Measurements from ENCODE around the gene DNAJC15.
A peak's percentile ranks its signal among the peaks of the same experiment; 100 is the strongest.
"Not testable (repeated sequence)": the region's sequence is repeated elsewhere in the genome, so short reads cannot be mapped to it uniquely, and the experiment has no call there.

The DNAJC15 gene

GRCh38 chr13:43054803-43055802, 31.7 kb downstream of the DNAJC15 start:
- H3K27ac Mint-ChIP-seq = no peak overlapping the region
- no peaks in the 10 kb centered on the region for H3K27me3 Mint-ChIP-seq
- H3K36me3 Mint-ChIP-seq = peaks cover 7% of the 10 kb centered on the region
- no peaks in the 10 kb centered on the region for H3K9me3 Mint-ChIP-seq
- no peak overlapping the region for H3K4me3 Mint-ChIP-seq
- H3K4me1 Mint-ChIP-seq = peaks cover 7% of the 10 kb centered on the region

GRCh38 chr13:43057653-43058317, 34.4 kb downstream of the DNAJC15 start:
- Mint-ChIP-seq H3K27ac (peak overlapping the region; percentile 86), H3K27me3 (no peaks in the 10 kb centered on the region), H3K9me3 (no peaks in the 10 kb centered on the region), H3K4me1 (peaks cover 24% of the 10 kb centered on the region), H3K4me3 (peak overlapping the region; percentile 56), H3K36me3 (peaks cover 15% of the 10 kb centered on the region)

- peaks cover 27% of the 10 kb centered on the region for H3K4me1 Mint-ChIP-seq
- peak overlapping the region; percentile 86 for H3K27ac Mint-ChIP-seq
- H3K4me3 Mint-ChIP-seq = peak overlapping the region; percentile 56
- H3K9me3 Mint-ChIP-seq = no peaks in the 10 kb centered on the region
- H3K27me3 Mint-ChIP-seq = no peaks in the 10 kb centered on the region
- H3K36me3 Mint-ChIP-seq = peaks cover 13% of the 10 kb centered on the region
These were observed 34.9 kb downstream of the DNAJC15 start for GRCh38 chr13:43058318-43058674.

GRCh38 chr13:43058831-43059230, 35.4 kb downstream of the DNAJC15 start:
- Mint-ChIP-seq H3K36me3 (peaks cover 13% of the 10 kb centered on the region), H3K4me3 (peak overlapping the region; percentile 26), H3K4me1 (peaks cover 31% of the 10 kb centered on the region), H3K9me3 (no peaks in the 10 kb centered on the region), H3K27me3 (no peaks in the 10 kb centered on the region), H3K27ac (peak overlapping the region; percentile 86)

- not testable (repeated sequence) for H3K27ac Mint-ChIP-seq, H3K4me3 Mint-ChIP-seq, H3K27me3 Mint-ChIP-seq, H3K9me3 Mint-ChIP-seq
- peaks cover 37% of the 10 kb centered on the region for H3K4me1 Mint-ChIP-seq
- H3K36me3 Mint-ChIP-seq = peaks cover 13% of the 10 kb centered on the region
These were observed 36.4 kb downstream of the DNAJC15 start for GRCh38 chr13:43059779-43060178.

- not testable (repeated sequence) for H3K27me3 Mint-ChIP-seq
- H3K4me1 Mint-ChIP-seq = peaks cover 37% of the 10 kb centered on the region
These were observed 37.4 kb downstream of the DNAJC15 start for GRCh38 chr13:43060806-43061205.

GRCh38 chr13:43061496-43062280, 38.3 kb downstream of the DNAJC15 start:
- Mint-ChIP-seq H3K9me3 (no peaks in the 10 kb centered on the region), H3K4me1 (peaks cover 37% of the 10 kb centered on the region), H3K27me3 (no peaks in the 10 kb centered on the region), H3K4me3 (peak overlapping the region; percentile 13), H3K36me3 (peaks cover 18% of the 10 kb centered on the region), H3K27ac (peak overlapping the region; percentile 95)

More at GRCh38 chr13:43060806-43061205, 37.4 kb downstream of the DNAJC15 start:
- H3K27ac Mint-ChIP-seq = peak overlapping the region; percentile 68
- peaks cover 13% of the 10 kb centered on the region for H3K36me3 Mint-ChIP-seq
- H3K4me3 Mint-ChIP-seq, H3K9me3 Mint-ChIP-seq: not testable (repeated sequence)

GRCh38 chr13:43071824-43072223, 48.4 kb downstream of the DNAJC15 start:
- Mint-ChIP-seq H3K9me3 (peaks cover 5% of the 10 kb centered on the region), H3K27me3 (no peaks in the 10 kb centered on the region), H3K27ac (no peak overlapping the region), H3K4me1 (peaks cover 49% of the 10 kb centered on the region), H3K4me3 (no peak overlapping the region), H3K36me3 (peaks cover 21% of the 10 kb centered on the region)

- Mint-ChIP-seq H3K4me1 (peaks cover 52% of the 10 kb centered on the region), H3K27me3 (no peaks in the 10 kb centered on the region), H3K4me3 (no peak overlapping the region), H3K9me3 (peaks cover 5% of the 10 kb centered on the region), H3K36me3 (peaks cover 21% of the 10 kb centered on the region), H3K27ac (peak overlapping the region; percentile 0)
These were observed 49.0 kb downstream of the DNAJC15 start for GRCh38 chr13:43072394-43072793.

- Mint-ChIP-seq H3K4me3 (no peak overlapping the region), H3K27me3 (no peaks in the 10 kb centered on the region), H3K36me3 (peaks cover 22% of the 10 kb centered on the region)
These were observed 51.6 kb downstream of the DNAJC15 start for GRCh38 chr13:43074824-43075510.

GRCh38 chr13:43075511-43075902, 52.1 kb downstream of the DNAJC15 start:
- not testable (repeated sequence) for H3K9me3 Mint-ChIP-seq, H3K4me3 Mint-ChIP-seq, H3K27me3 Mint-ChIP-seq, H3K27ac Mint-ChIP-seq
- peaks cover 61% of the 10 kb centered on the region for H3K4me1 Mint-ChIP-seq
- peaks cover 23% of the 10 kb centered on the region for H3K36me3 Mint-ChIP-seq

More at GRCh38 chr13:43074824-43075510, 51.6 kb downstream of the DNAJC15 start:
- no peak overlapping the region for H3K27ac Mint-ChIP-seq
- H3K9me3 Mint-ChIP-seq = peaks cover 5% of the 10 kb centered on the region
- H3K4me1 Mint-ChIP-seq = peaks cover 61% of the 10 kb centered on the region

- no peaks in the 10 kb centered on the region for H3K27me3 Mint-ChIP-seq
- peaks cover 59% of the 10 kb centered on the region for H3K4me1 Mint-ChIP-seq
- H3K9me3 Mint-ChIP-seq = peaks cover 3% of the 10 kb centered on the region
- no peak overlapping the region for H3K4me3 Mint-ChIP-seq
- H3K36me3 Mint-ChIP-seq = peaks cover 23% of the 10 kb centered on the region
- no peak overlapping the region for H3K27ac Mint-ChIP-seq
These were observed 53.7 kb downstream of the DNAJC15 start for GRCh38 chr13:43077046-43077445.

- H3K4me3 Mint-ChIP-seq = no peak overlapping the region
- peaks cover 55% of the 10 kb centered on the region for H3K4me1 Mint-ChIP-seq
- no peak overlapping the region for H3K27ac Mint-ChIP-seq
- H3K36me3 Mint-ChIP-seq = peaks cover 19% of the 10 kb centered on the region
- H3K27me3 Mint-ChIP-seq = no peaks in the 10 kb centered on the region
- H3K9me3 Mint-ChIP-seq = no peaks in the 10 kb centered on the region
These were observed 54.1 kb downstream of the DNAJC15 start for GRCh38 chr13:43077461-43077860.

GRCh38 chr13:43077906-43078305, 54.5 kb downstream of the DNAJC15 start:
- Mint-ChIP-seq H3K27ac (no peak overlapping the region), H3K4me3 (no peak overlapping the region), H3K4me1 (peaks cover 52% of the 10 kb centered on the region), H3K27me3 (no peaks in the 10 kb centered on the region), H3K36me3 (peaks cover 16% of the 10 kb centered on the region), H3K9me3 (no peaks in the 10 kb centered on the region)

GRCh38 chr13:43078399-43078798, 55.0 kb downstream of the DNAJC15 start:
- Mint-ChIP-seq H3K4me3 (no peak overlapping the region), H3K36me3 (peaks cover 15% of the 10 kb centered on the region), H3K27me3 (no peaks in the 10 kb centered on the region), H3K27ac (no peak overlapping the region), H3K4me1 (peaks cover 47% of the 10 kb centered on the region), H3K9me3 (no peaks in the 10 kb centered on the region)

Data from activated naive CD4-positive, alpha-beta T cell treated with anti-CD3 and anti-CD28 coated beads, Interleukin-2, amount 50 U/mL, for 24 hours (primary cell).